IMR-90 (cell line): Measurements from ENCODE around the gene PI4K2B. TPM values are rescaled to one million over a fixed set of nuclear protein-coding genes. Genes with fewer than 3 reads are reported as not detected.

Experiments
- ATAC-seq: fragments of 200-7000 bp; cut with Tn5 transposase; 2 replicates; pipeline ENCODE4 v1.9.1; 2020; ENCODE audit warnings: low read depth, mild to moderate bottlenecking, moderate library complexity
- BruUV-seq: library from RNA; stranded (reverse); fragments of 400-500 nt; replicated peaks from 2 replicates; lab custom pipeline; 2021; lab: Mats Ljungman, UMichigan
- CTCF ChIA-PET: fragments of 300-600 bp; formaldehyde crosslinking; extraction: SDS; loops from one replicate; lab custom pipeline; 2021; ENCODE audit warnings: antibody characterized with exemption; lab: Yijun Ruan, JAX
- POLR2A ChIA-PET: fragments of 300-600 bp; sonication (Branson Sonifier 250); formaldehyde crosslinking; loops from one replicate; lab custom pipeline; 2022; ENCODE audit warnings: antibody characterized with exemption; ENCODE audit not compliant: unreplicated experiment; lab: Charles Lee
- DNase-seq: peaks from one replicate; pipeline ENCODE4 v3.0.0; 2013
- H2AFZ ChIP-seq: replicated peaks from 2 replicates; pipeline ENCODE3; 2013; ENCODE audit warnings: low read length, mild to moderate bottlenecking; ENCODE audit not compliant: poor library complexity
- H2AK5ac ChIP-seq: 2 replicates; pipeline ENCODE4 v1.6.1; 2013; ENCODE audit warnings: low read depth, low read length, inconsistent platforms
- H2AK9ac ChIP-seq: replicated peaks from 2 replicates; pipeline ENCODE3; 2013; ENCODE audit warnings: mild to moderate bottlenecking, low read depth, low read length, moderate library complexity; ENCODE audit not compliant: poor library complexity
- H2BK120ac ChIP-seq: 2 replicates; pipeline ENCODE4 v1.6.1; 2013; ENCODE audit warnings: low read depth, low read length, inconsistent platforms
- H2BK15ac ChIP-seq: 3 replicates; pipeline ENCODE4 v1.6.1; 2013; ENCODE audit warnings: low read depth, low read length, inconsistent platforms
- H2BK20ac ChIP-seq: 2 replicates; pipeline ENCODE4 v1.6.1; 2013; ENCODE audit warnings: low read depth, mild to moderate bottlenecking, inconsistent platforms, low read length, moderate library complexity
- H2BK5ac ChIP-seq: 2 replicates; pipeline ENCODE4 v1.6.1; 2013; ENCODE audit warnings: mild to moderate bottlenecking, low read depth, low read length, inconsistent platforms; ENCODE audit not compliant: poor library complexity, severe bottlenecking
- H3K14ac ChIP-seq: replicated peaks from 2 replicates; pipeline ENCODE4 v1.6.1; 2013; ENCODE audit warnings: low read depth, low read length, inconsistent platforms
- H3K18ac ChIP-seq: 2 replicates; pipeline ENCODE4 v1.6.1; 2013; ENCODE audit warnings: low read depth, low read length, control low read depth
- H3K23ac ChIP-seq: 2 replicates; pipeline ENCODE4 v1.6.1; 2013; ENCODE audit warnings: low read depth, low read length, inconsistent platforms
- H3K27ac ChIP-seq: 2 replicates; pipeline ENCODE4 v1.5.1; 2013; ENCODE audit warnings: mild to moderate bottlenecking, control low read depth, low read length; ENCODE audit not compliant: insufficient read depth
- H3K27me3 ChIP-seq: 2 replicates; pipeline ENCODE4 v1.6.1; 2013; ENCODE audit warnings: low read length; ENCODE audit not compliant: control insufficient read depth, insufficient read depth
- H3K36me3 ChIP-seq: 2 replicates; pipeline ENCODE4 v1.6.1; 2013; ENCODE audit warnings: low read length, mixed read lengths; ENCODE audit not compliant: control insufficient read depth, insufficient read depth
- H3K4ac ChIP-seq: 2 replicates; pipeline ENCODE4 v1.6.1; 2013; ENCODE audit warnings: low read depth, low read length, inconsistent platforms
- H3K4me1 ChIP-seq: 2 replicates; pipeline ENCODE4 v1.6.1; 2013; ENCODE audit warnings: low read length, mixed read lengths; ENCODE audit not compliant: control insufficient read depth, insufficient read depth
- H3K4me2 ChIP-seq: 2 replicates; pipeline ENCODE4 v1.6.1; 2013; ENCODE audit warnings: low read depth, mild to moderate bottlenecking, control low read depth, low read length, moderate library complexity
- H3K4me3 ChIP-seq: 2 replicates; pipeline ENCODE4 v1.5.1; 2013; ENCODE audit warnings: low read depth, mild to moderate bottlenecking, control low read depth, low read length, moderate library complexity; ENCODE audit not compliant: insufficient read depth
- H3K56ac ChIP-seq: 2 replicates; pipeline ENCODE4 v1.6.1; 2013; ENCODE audit warnings: low read length, inconsistent platforms; ENCODE audit not compliant: insufficient read depth; ENCODE audit errors: extremely low read depth
- H3K79me1 ChIP-seq, 2 experiments: 2 replicates each; pipeline ENCODE4 v1.6.1; 2013; ENCODE audit warnings: low read length in 2 of 2, inconsistent platforms in 1 of 2, low read depth in 1 of 2
- H3K9ac ChIP-seq: 2 replicates; pipeline ENCODE4 v1.6.1; 2013; ENCODE audit warnings: low read depth, low read length, control low read depth
- H3K9me1 ChIP-seq: 2 replicates; pipeline ENCODE4 v1.6.1; 2013; ENCODE audit warnings: low read length, inconsistent platforms; ENCODE audit not compliant: insufficient read depth
- H3K9me3 ChIP-seq: 2 replicates; pipeline ENCODE4 v1.6.1; 2013; ENCODE audit warnings: low read length; ENCODE audit not compliant: control insufficient read depth, insufficient read depth
- H4K20me1 ChIP-seq: 2 replicates; pipeline ENCODE4 v1.6.1; 2013; ENCODE audit warnings: low read length, inconsistent platforms; ENCODE audit not compliant: insufficient read depth
- H4K5ac ChIP-seq: 2 replicates; pipeline ENCODE4 v1.6.1; 2013; ENCODE audit warnings: mild to moderate bottlenecking, low read depth, low read length, control low read depth
- H4K8ac ChIP-seq, 2 experiments: 2 replicates each; pipeline ENCODE4 v1.6.1; 2013; ENCODE audit warnings: low read depth in 2 of 2, low read length in 2 of 2, control low read depth in 1 of 2, inconsistent platforms in 1 of 2
- H4K91ac ChIP-seq: 2 replicates; pipeline ENCODE4 v1.6.1; 2013; ENCODE audit warnings: low read depth, low read length, inconsistent platforms; ENCODE audit not compliant: insufficient read depth
- CEBPB ChIP-seq: IDR thresholded peaks from 2 replicates; pipeline ENCODE4 v1.6.1; 2012; ENCODE audit warnings: low read depth, low read length, improper control_type of control experiment
- FOS ChIP-seq: fragments of 150-350 bp; IDR thresholded peaks from 2 replicates; pipeline ENCODE4 v1.6.1; 2016; ENCODE audit warnings: low read depth, low read length
- RCOR1 ChIP-seq: IDR thresholded peaks from 2 replicates; pipeline ENCODE4 v1.6.1; 2012; ENCODE audit warnings: mild to moderate bottlenecking, low read length, improper control_type of control experiment; ENCODE audit not compliant: insufficient replicate concordance
- WGBS, 2 experiments: methylation state at CpG; one replicate each; pipeline versions ENCODE4 v1.1.5 to v1.1.7; 2013; ENCODE audit warnings: missing lambda C conversion rate in 2 of 2; ENCODE audit not compliant: insufficient read length in 1 of 2; ENCODE audit errors: extremely low coverage in 2 of 2; 5-methylcytosine and 5-hydroxymethylcytosine counted together
- dilution Hi-C: fragments of 300-500 bp; cut with HindIII; formaldehyde crosslinking; loops from one replicate; pipeline ENCODE4 v1.14.3; 2018; ENCODE audit warnings: low sequenced_read_pairs; ENCODE audit not compliant: unreplicated experiment
- in situ Hi-C: fragments of 300-500 bp; cut with MboI; formaldehyde crosslinking; loops from 3 replicates; pipeline ENCODE4 v1.14.3; 2019; ENCODE audit warnings: low sequenced_read_pairs, inconsistent platforms, mixed read lengths
- intact Hi-C: fragments of 100-400 bp; cut with micrococcal nuclease; formaldehyde crosslinking; loops from 2 replicates; pipeline ENCODE4 v1.10.0; 2022
- polyA plus RNA-seq, 3 experiments: library from polyadenylated mRNA; depleted of rRNA; stranded (reverse); fragments of >200 nt; gene quantifications; 2 replicates each; pipeline ENCODE4 v1.2.3, GENCODE V29; 2012; ENCODE audit warnings: low replicate concordance in 1 of 3
- total RNA-seq: library from RNA; depleted of rRNA; stranded (reverse); fragments of >200 nt; gene quantifications from 2 replicates; pipeline ENCODE4 v1.2.3, GENCODE V29; 2012

PI4K2B gene
- total and polyA plus RNA-seq, 2 of the 4 experiments (the other 2 are of a cell fraction) = 6.5 to 7.6 TPM

- Histone ChIP-seq H2AK9ac (no peak overlapping the region), H2AFZ (no peak overlapping the region), H2BK15ac (no peak overlapping the region), H2BK120ac (no peak overlapping the region), H3K18ac (peak overlapping the region; percentile 59; the same call in 1 of the 2 replicates), H3K4ac (no peak overlapping the region), H4K8ac (no peak overlapping the region; a peak in 2 of 4 replicates), H3K27me3 (no peaks in the 10 kb centered on the region), H3K56ac (no peak overlapping the region), H3K14ac (peak overlapping the region; percentile 58; the same call in 1 of the 2 replicates), H4K5ac (peak overlapping the region; percentile 51; the same call in 1 of the 2 replicates), H2BK20ac (no peak overlapping the region), H3K36me3 (peaks cover 5% of the 10 kb centered on the region; the same call in 1 of the 2 replicates), H3K9ac (no peak overlapping the region), H3K9me1 (peaks cover 4% of the 10 kb centered on the region), H3K4me2 (peak overlapping the region; percentile 89), H4K20me1 (no peaks in the 10 kb centered on the region), H3K23ac (no peak overlapping the region), H3K79me1 (peaks cover 10% of the 10 kb centered on the region in 2 experiments), H2AK5ac (no peak overlapping the region), H3K4me3 (no peak overlapping the region), H3K9me3 (no peaks in the 10 kb centered on the region), H2BK5ac (peak overlapping the region; percentile 80), H3K4me1 (peaks cover 5% of the 10 kb centered on the region), H4K91ac (no peak overlapping the region), H3K27ac (0 out of 2 replicates have a peak overlapping the region, but pooled peaks have one; percentile 34)
- peak; percentile 98 for TF ChIP-seq CEBPB
- TF ChIP-seq RCOR1 = no peak
- peak; percentile 39; the same call in 1 of the 2 replicates for TF ChIP-seq FOS
- dilution Hi-C loops (no loop called here), intact Hi-C loops (no loop called here), in situ Hi-C loops (no loop called here)
- CTCF ChIA-PET = interaction anchor here (0.6 to 2.5 kb wide), 2 partner anchors 8 to 87 kb away, joined by 3 to 18 read pairs; partner anchors contain the start of gene ZCCHC4
- POLR2A ChIA-PET = no interaction called here
- ATAC-seq = peak; percentile 96
- peak; percentile 92 for DNase-seq
- WGBS, 2 experiments = no CpG with 5 or more reads among the region's 1 CpG
- BruUV-seq = no TSS peak
Measured at GRCh38 chr4:25320773-25321172, 86.9 kb downstream of the PI4K2B start.
